GM13977 (cell line): ENCODE data around the gene PLEKHA6.

ENCODE experiments used
- DNase-seq: peaks from one replicate; pipeline ENCODE4 v3.0.0; 2012; ENCODE audit warnings: low spot score
- CTCF ChIP-seq: IDR thresholded peaks from 2 replicates; pipeline ENCODE4 v1.5.1; 2012; ENCODE audit warnings: mild to moderate bottlenecking, control low read depth; ENCODE audit not compliant: insufficient read depth; ENCODE audit errors: extremely low read depth, missing control alignments
- in situ Hi-C: fragments of 300-500 bp; cut with MboI; formaldehyde crosslinking; loops from one replicate; pipeline ENCODE4 v1.12.0; 2022; ENCODE audit warnings: low sequenced_read_pairs, low pct_unique_long_range_greater_than_20kb, mixed read lengths, inconsistent platforms; ENCODE audit not compliant: unreplicated experiment

The PLEKHA6 gene

GRCh38 chr1:204197068-204197467, 162.7 kb downstream of the PLEKHA6 start:
- no peak for DNase-seq
- in situ Hi-C loops = no loop called here
- no peak for TF ChIP-seq CTCF

DNA sequence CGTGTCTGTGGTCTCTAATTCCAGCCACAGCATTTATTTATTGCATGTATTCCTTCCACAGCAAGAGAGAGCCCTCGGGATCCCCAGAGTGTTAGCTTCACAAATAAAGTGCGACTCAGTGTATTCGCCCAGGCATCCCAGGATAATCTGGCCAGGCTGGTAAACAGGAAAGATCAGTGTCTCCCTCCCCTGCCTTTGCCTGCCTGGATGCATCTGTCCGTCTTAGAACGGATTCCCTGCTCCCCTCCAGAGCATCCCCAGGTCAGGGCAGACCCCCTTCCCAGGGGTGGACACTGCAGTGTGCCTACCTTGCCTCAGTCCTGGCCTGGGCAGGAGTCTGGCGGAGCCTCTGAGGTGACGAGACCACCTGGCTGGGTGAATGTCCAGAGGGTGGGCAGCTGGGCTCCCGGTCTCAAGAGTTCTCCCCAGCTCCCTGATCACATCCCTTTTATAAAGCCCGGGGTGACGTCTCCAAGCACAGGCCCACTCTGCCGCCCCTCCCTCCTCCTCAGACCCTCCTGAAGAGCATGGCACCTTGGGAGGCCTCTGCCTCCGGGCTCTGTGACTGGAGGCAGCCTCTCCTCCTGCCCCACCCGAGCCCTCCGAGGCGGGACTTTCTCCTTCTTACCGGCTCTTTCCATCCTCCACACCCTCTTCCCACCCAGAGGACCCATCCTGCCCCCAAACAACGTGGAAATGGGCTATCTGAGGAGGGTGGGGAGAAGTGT, 163.5 kb downstream of the PLEKHA6 start, which contains the start of gene KISS1:
Gene KISS1, minus strand, starts transcription at position 424 of the 728 bp plus-strand sequence. CDS start 3,615 bp downstream, outside the sequence.
- no peak for TF ChIP-seq CTCF
- DNase-seq = no peak
- in situ Hi-C loops = no loop called here

GRCh38 chr1:204194771-204195170, 165.0 kb downstream of the PLEKHA6 start:
- TF ChIP-seq CTCF = no peak
- DNase-seq = no peak
- in situ Hi-C loops = no loop called here

DNA sequence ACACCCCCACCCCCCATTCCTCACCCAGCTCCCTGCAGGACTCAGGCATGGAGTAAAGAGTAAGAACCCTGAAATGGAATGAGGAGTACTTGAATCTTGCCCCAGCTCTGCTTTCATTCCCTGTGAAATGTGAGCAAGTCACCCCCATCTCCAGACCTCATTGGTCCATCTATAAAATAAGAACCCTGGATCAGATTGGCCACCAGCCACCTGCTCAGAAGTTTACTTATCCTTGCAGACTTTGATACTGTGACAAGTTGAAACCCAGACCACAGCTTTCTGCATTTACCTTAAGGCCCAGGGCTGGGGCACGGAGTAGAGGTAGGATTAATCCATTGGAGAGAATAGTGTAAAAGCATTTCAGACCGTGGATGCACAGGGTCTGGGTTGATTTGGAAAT, 165.6 kb downstream of the PLEKHA6 start:
- TF ChIP-seq CTCF = no peak
- in situ Hi-C loops = no loop called here

DNA sequence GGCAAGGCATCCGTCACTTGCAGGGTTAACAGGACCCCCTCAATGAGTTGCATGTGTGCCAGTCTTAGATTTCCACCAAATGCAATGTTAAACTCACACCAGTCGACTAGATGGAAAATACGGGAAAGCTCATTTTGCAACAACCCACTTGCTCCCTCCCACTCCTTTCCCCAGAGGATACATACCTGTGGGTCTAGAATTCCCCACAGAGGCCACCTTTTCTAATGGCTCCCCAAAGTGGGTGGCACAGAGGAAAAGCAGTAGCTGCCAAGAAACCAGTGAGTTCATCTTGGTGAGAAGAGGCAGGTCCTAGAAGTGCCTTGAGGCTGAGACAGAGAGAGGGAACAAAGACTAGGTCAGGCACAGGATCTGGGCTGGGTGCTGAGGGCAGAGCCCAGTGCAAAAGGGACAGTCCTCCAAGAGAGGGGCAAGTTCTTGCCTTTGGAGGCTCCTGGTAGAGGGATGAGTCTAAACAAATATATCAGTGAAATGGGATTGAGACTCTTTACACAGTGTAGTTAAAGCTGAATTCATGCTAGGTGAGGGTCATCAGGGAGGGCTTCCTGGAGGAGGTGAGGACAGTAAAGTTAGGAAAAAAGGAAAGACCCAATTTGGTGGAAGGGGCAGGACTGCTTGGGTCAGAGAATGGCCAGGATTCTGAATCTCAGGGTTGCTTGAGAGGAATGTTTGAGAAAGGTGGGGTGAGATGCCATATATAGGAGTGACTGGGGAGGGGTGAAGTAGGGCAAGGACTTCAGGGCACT, 167.0 kb downstream of the PLEKHA6 start:
- no peak for DNase-seq
- no peak for TF ChIP-seq CTCF
- in situ Hi-C loops = no loop called here

More for the DNA sequence above, 165.6 kb downstream of the PLEKHA6 start:
- no peak for DNase-seq

- in situ Hi-C loops = no loop called here
- no peak for DNase-seq
- no peak for TF ChIP-seq CTCF
These were observed 167.7 kb downstream of the PLEKHA6 start for GRCh38 chr1:204192046-204192445.
